Adrenal gland (tissue), 12 donors: ENCODE data around the gene ARMC9. TPM values are rescaled to one million over a fixed set of nuclear protein-coding genes. Genes with fewer than 3 reads are reported as not detected.

Experiments used
- DNase-seq, 7 donors: peaks; one replicate each; pipeline ENCODE4 v3.0.0-alpha.2; 2019 to 2020
- H3K27ac ChIP-seq, 5 donors: fragments of 200-600 bp; sonication (generic) in 4 of 5; 1 replicate in 3 of 5; 2 replicates in 2 of 5; pipeline versions ENCODE4 v1.5.1 to v1.8.0; 2016 to 2020; ENCODE audit warnings: mild to moderate bottlenecking in 1 of 5
- H3K27me3 ChIP-seq: fragments of 200-600 bp; 2 replicates; pipeline ENCODE4 v1.8.0; 2021
- H3K36me3 ChIP-seq, 2 donors: fragments of 200-600 bp; replicated peaks in 1 of 2; 1 replicate in 1 of 2; 2 replicates in 1 of 2; pipeline versions ENCODE4 v1.5.1 to v1.8.0; 2018 to 2022
- H3K4me1 ChIP-seq, 2 donors: fragments of 200-600 bp; replicated peaks in 1 of 2; 1 replicate in 1 of 2; 2 replicates in 1 of 2; pipeline versions ENCODE4 v1.5.1 to v1.8.0; 2018 to 2021
- H3K4me3 ChIP-seq, 4 donors: fragments of 200-600 bp; sonication (generic) in 3 of 4; one replicate each; pipeline ENCODE4 v1.5.1; 2016 to 2018
- H3K9me3 ChIP-seq, 3 donors: fragments of 200-600 bp; sonication (generic) in 1 of 3; replicated peaks in 1 of 3; 1 replicate in 2 of 3; 2 replicates in 1 of 3; pipeline versions ENCODE4 v1.5.1 to v1.8.0; 2016 to 2021
- CTCF ChIP-seq, 6 experiments: fragments of 450-650 bp in 4 of 6; fragments of 200-600 bp in 2 of 6; sonication (generic) in 1 of 6; IDR thresholded peaks; 1 replicate in 5 of 6; 2 replicates in 1 of 6; pipeline versions ENCODE4 v1.5.1 to v1.8.0; 2016 to 2021; ENCODE audit warnings: antibody characterized with exemption in 6 of 6, mild to moderate bottlenecking in 2 of 6, moderate library complexity in 1 of 6
- POLR2A ChIP-seq, 2 donors: fragments of 450-650 bp; IDR thresholded peaks; one replicate each; pipeline ENCODE4 v1.6.1; 2017; ENCODE audit warnings: antibody characterized with exemption in 2 of 2, mild to moderate bottlenecking in 2 of 2, moderate library complexity in 1 of 2
- WGBS, 4 donors: extraction: QIAGEN DNeasy Blood & Tissue Kit in 2 of 4; methylation state at CpG; one replicate each; pipeline versions ENCODE4 v1.1.5 to v1.1.7; 2013 to 2017; 5-methylcytosine and 5-hydroxymethylcytosine counted together
- intact Hi-C, 2 donors: fragments of 100-400 bp; cut with DNase I; formaldehyde crosslinking; loops; one replicate each; pipeline versions ENCODE4 v1.14.1 to v1.15.0; 2022 to 2023
- polyA plus RNA-seq, 3 donors: library from polyadenylated mRNA; stranded (reverse); fragments of 200-250 nt in 2 of 3; fragments of 350-450 nt in 1 of 3; fragmentation: Illumina TruSeq in 1 of 3; extraction: RNeasy Lipid Tissue Mini Kit (QIAGEN cat#74804) in 1 of 3; gene quantifications; one replicate each; pipeline ENCODE4 v1.2.3, GENCODE V29; 2013 to 2014
- total RNA-seq, 9 donors: library from RNA; depleted of rRNA in 4 of 9; stranded (reverse); fragments of >200 nt in 4 of 9; fragments of 120-200 nt in 1 of 9; fragmentation: NEBNext Ultra II Directional in 1 of 9; extraction: Animal tissue kit (Norgen Biotek cat#: 25700) in 1 of 9; gene quantifications; one replicate each; pipeline versions ENCODE4 v1.1.0 to v1.2.4, GENCODE V29; 2013 to 2023
- donor health status: healthy with polysubstance abuse.
- donor health status: Bipolar disorder and iron deficiency.
- donor health status: DM: yes; HTN: yes; CAD: no.
- donor health status: DM: no; HTN: no; CAD: no.
- donor health status: DM: no; HTN: no; CAD: no.
- donor health status: DM: yes; HTN: yes; CAD: no.

Gene ARMC9
- total and polyA plus RNA-seq, 12 donors, result 22.0 to 109 (median 54.2) TPM

DNA sequence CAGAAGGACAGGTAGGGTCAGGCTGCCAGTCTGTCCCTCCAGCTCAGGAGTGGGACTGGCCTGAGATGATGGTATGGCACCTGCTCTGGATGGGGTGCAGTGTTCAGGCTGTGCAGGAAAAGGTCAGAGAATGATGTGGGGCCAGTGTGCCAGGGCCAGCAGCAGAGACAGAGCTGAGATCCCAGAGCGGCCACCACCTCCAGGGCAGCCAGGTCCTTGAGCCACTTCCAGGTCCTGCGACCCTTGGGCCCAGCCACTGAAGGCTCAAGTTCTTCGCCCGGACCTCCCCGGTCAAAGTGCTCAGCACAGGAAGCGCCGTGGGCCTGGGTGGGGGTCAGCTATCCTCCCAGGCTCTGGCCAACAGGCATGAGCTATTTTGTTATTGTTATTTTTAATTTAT is 12.1 kb upstream of the ARMC9 start:
- Histone ChIP-seq H3K36me3 (no peaks in the 10 kb centered on the region), H3K4me1 (peaks cover 44 to 77% of the 10 kb centered on the region in 2 donors), H3K4me3 (no peak overlapping the region), H3K27me3 (no peaks in the 10 kb centered on the region), H3K9me3 (no peaks in the 10 kb centered on the region), H3K27ac (peak overlapping the region in 3 of 5 donors; percentile 27 to 96 (median 94))
- no peak for TF ChIP-seq CTCF (IDR thresholded peaks at IDR 0.05)
- DNase-seq, result peak in 3 of 7 donors; percentile 5 to 47 (median 27)
- intact Hi-C loops, result no loop called here
- 70 to 89% (median 82%) methylated on average over 3 to 7 of the region's 7 CpGs for WGBS, 4 donors

DNA sequence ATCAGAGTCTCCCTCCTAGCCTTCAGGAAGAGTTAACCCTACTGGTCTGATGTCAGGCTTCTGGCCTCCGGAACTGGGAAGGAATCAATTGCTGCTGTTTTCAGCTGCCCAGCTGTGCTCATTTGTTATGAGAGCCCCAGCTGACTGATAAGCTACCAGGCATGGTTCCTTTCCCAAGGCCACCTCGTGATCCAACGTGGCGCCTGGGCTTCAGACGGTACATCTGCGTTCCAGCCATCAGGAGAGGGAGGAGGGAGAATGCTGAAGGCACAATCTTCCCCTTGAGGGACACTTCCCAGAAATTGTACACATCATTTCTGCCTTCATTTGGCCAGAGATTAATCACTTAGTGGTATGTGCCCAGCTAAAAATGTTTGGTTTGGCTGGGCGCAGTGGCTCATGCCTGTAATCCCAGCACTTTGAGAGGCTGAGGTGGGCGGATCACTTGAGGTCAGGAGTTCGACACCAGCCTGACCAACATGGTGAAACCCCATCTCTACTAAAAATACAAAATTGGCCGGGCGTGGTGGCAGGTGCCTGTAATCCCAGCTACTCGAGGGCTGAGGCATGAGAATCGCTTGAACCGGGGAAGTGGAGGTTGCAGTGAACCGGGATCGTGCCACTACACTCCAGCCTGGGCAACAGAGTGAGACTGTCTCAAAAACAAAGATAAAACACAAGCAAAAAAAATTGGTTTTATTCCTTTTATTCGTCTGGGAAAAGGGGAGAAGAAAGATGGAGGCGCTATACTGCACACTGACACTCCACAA is 10.5 kb upstream of the ARMC9 start:
- WGBS, 4 donors, result 57 to 65% (median 59%) methylated on average over 17 to 18 of the region's 18 CpGs
- no peak overlapping the region for H3K4me3 ChIP-seq
- no peaks in the 10 kb centered on the region for H3K9me3 ChIP-seq
- TF ChIP-seq CTCF (IDR thresholded peaks at IDR 0.05) (peak in 2 of 6 experiments; percentile 1 to 17), POLR2A (IDR thresholded peaks at IDR 0.05) (peak in 1 of 2 donors; percentile 81)
- peak; percentile 84 to 97 (median 97) for DNase-seq
- peaks cover 44 to 70% of the 10 kb centered on the region in 2 donors for H3K4me1 ChIP-seq
- peak overlapping the region; percentile 80 to 96 (median 93) for H3K27ac ChIP-seq
- H3K36me3 ChIP-seq, result no peaks in the 10 kb centered on the region
- H3K27me3 ChIP-seq, result no peaks in the 10 kb centered on the region
- intact Hi-C loops, result no loop called here

DNA sequence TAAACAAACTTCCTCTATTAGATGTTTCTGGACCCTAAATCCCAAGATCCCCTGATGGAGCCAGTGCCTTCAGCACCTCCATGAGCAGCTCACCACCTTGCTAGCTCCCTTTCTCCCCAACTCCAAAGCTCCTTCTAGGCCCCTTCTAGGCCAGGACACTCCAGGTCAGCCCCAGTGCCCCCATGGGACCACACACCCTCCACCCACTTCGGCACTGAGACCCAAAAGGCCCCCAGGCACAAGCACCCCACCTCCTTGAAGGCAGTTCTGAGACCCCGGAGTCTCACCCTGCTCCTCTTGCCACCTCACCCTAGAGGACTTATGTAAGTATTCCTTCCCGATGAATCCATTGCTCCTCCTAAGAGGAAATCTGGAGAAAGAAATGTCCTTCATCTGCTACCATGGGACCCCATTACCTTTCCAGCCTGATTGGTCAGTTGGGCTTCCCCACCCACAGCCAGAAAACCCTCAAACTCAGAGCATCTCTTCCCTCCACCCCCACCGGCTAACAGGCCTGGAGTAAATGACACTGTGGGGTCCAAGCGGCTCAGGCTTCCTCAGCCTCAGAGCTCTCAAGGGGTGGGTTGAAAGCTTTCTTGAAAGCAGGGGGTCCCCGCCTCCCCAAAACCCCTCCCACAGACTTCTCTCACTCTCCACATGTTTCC is 9.8 kb upstream of the ARMC9 start:
- 94 to 96% (median 95%) methylated on average over 5 to 6 of the region's 6 CpGs for WGBS, 4 donors
- Histone ChIP-seq H3K9me3 (no peaks in the 10 kb centered on the region), H3K4me3 (no peak overlapping the region), H3K36me3 (no peaks in the 10 kb centered on the region), H3K27me3 (no peaks in the 10 kb centered on the region), H3K4me1 (peaks cover 44 to 66% of the 10 kb centered on the region in 2 donors), H3K27ac (peak overlapping the region; percentile 71 to 96 (median 93))
- no peak for TF ChIP-seq POLR2A (IDR thresholded peaks at IDR 0.05)
- no peak for TF ChIP-seq CTCF (IDR thresholded peaks at IDR 0.05)
- intact Hi-C loops, result no loop called here
- peak in 4 of 7 donors; percentile 10 to 47 (median 24) for DNase-seq

GRCh38 chr2:231189171-231189530 is 9.3 kb upstream of the ARMC9 start:
- TF ChIP-seq POLR2A (IDR thresholded peaks at IDR 0.05) (no peak), CTCF (IDR thresholded peaks at IDR 0.05) (no peak)
- Histone ChIP-seq H3K4me1 (peaks cover 44 to 66% of the 10 kb centered on the region in 2 donors), H3K27me3 (no peaks in the 10 kb centered on the region), H3K36me3 (no peaks in the 10 kb centered on the region), H3K4me3 (no peak overlapping the region), H3K9me3 (no peaks in the 10 kb centered on the region), H3K27ac (peak overlapping the region; percentile 71 to 96 (median 93))
- intact Hi-C loops, result no loop called here
- peak in 4 of 7 donors; percentile 19 to 54 (median 34) for DNase-seq
- 95 to 98% (median 97%) methylated on average over 4 to 8 of the region's 8 CpGs; no CpG with 5 or more reads in 1 of the 4 donors for WGBS, 4 donors
